Activated CD4-positive, alpha-beta T cell treated with anti-CD3 and anti-CD28 coated beads, Interleukin-2, amount 10 ng/mL, durations not matched to agents 7 days and 5 days (primary cell): Measurements from ENCODE around the gene NKX2-3. TPM values are rescaled to one million over a fixed set of nuclear protein-coding genes. Genes with fewer than 3 reads are reported as not detected.

Experiments
- CTCF ChIA-PET: fragments of 350-600 bp; sonication (Branson Sonifier 250); formaldehyde crosslinking; loops from one replicate; lab custom pipeline; 2021; ENCODE audit warnings: antibody characterized with exemption; lab: Charles Lee
- POLR2A ChIA-PET: fragments of 350-600 bp; sonication (Branson Sonifier 250); formaldehyde crosslinking; loops from one replicate; lab custom pipeline; 2021; ENCODE audit warnings: antibody characterized with exemption; lab: Charles Lee
- DNase-seq: peaks from one replicate; pipeline ENCODE4 v3.0.0-alpha.2; 2020
- H3K27ac Mint-ChIP-seq: one replicate; pipeline ENCODE4 v1.8.0; 2021; ENCODE audit warnings: mild to moderate bottlenecking, moderate library complexity, mixed read lengths
- H3K27me3 Mint-ChIP-seq: one replicate; pipeline ENCODE4 v1.8.0; 2021; ENCODE audit warnings: mixed read lengths
- H3K36me3 Mint-ChIP-seq: one replicate; pipeline ENCODE4 v1.8.0; 2021; ENCODE audit warnings: low read depth, mixed read lengths
- H3K4me1 Mint-ChIP-seq: one replicate; pipeline ENCODE4 v1.8.0; 2021; ENCODE audit warnings: mixed read lengths
- H3K4me3 Mint-ChIP-seq: one replicate; pipeline ENCODE4 v1.8.0; 2021; ENCODE audit warnings: mild to moderate bottlenecking, moderate library complexity, mixed read lengths
- H3K9me3 Mint-ChIP-seq: one replicate; pipeline ENCODE4 v1.8.0; 2021; ENCODE audit warnings: mixed read lengths
- total RNA-seq, 2 experiments: library from RNA; stranded (reverse); gene quantifications; one replicate each; pipeline ENCODE4 v1.2.3, GENCODE V29; 2021

NKX2-3 gene
- total RNA-seq, 2 experiments from 2014 or later: not detected

GRCh38 chr10:99530108-99531025, 2.4 kb upstream of the NKX2-3 start:
- ChIA-PET POLR2A (no interaction called here), CTCF (interaction anchor here (1.2 kb wide), 1 partner anchor 10 kb away, joined by 3 read pairs; no protein-coding TSS in a partner anchor)
- Mint-ChIP-seq H3K9me3 (peaks cover 4% of the 10 kb centered on the region), H3K4me1 (peaks cover 42% of the 10 kb centered on the region), H3K27ac (no peak overlapping the region), H3K27me3 (peaks cover 92% of the 10 kb centered on the region), H3K36me3 (peaks cover 5% of the 10 kb centered on the region), H3K4me3 (no peak overlapping the region)
- no peak for DNase-seq

- CTCF ChIA-PET: no interaction called here
- H3K9me3 Mint-ChIP-seq: peaks cover 4% of the 10 kb centered on the region
- POLR2A ChIA-PET: no interaction called here
These were observed 1.6 kb upstream of the NKX2-3 start for GRCh38 chr10:99531026-99531695.

GRCh38 chr10:99531696-99532593, 797 bp upstream of the NKX2-3 start:
- POLR2A ChIA-PET: interaction anchor here (0.5 kb wide), 1 partner anchor 25 kb away, joined by 4 read pairs; no protein-coding TSS in a partner anchor
- CTCF ChIA-PET: no interaction called here
- Mint-ChIP-seq H3K4me3 (no peak overlapping the region), H3K27ac (no peak overlapping the region), H3K9me3 (peaks cover 4% of the 10 kb centered on the region), H3K36me3 (peaks cover 5% of the 10 kb centered on the region), H3K27me3 (peaks cover 90% of the 10 kb centered on the region), H3K4me1 (peaks cover 49% of the 10 kb centered on the region)
- no peak for DNase-seq

More at GRCh38 chr10:99531026-99531695, 1.6 kb upstream of the NKX2-3 start:
- peaks cover 5% of the 10 kb centered on the region for H3K36me3 Mint-ChIP-seq
- no peak overlapping the region for H3K27ac Mint-ChIP-seq
- H3K4me1 Mint-ChIP-seq: peaks cover 44% of the 10 kb centered on the region
- DNase-seq: no peak
- peak overlapping the region; percentile 22 for H3K4me3 Mint-ChIP-seq
- peaks cover 91% of the 10 kb centered on the region for H3K27me3 Mint-ChIP-seq

GRCh38 chr10:99533496-99534449, 1.0 kb downstream of the NKX2-3 start:
- no peak for DNase-seq
- Mint-ChIP-seq H3K27ac (peak overlapping the region; percentile 71), H3K9me3 (peaks cover 4% of the 10 kb centered on the region), H3K4me1 (peaks cover 42% of the 10 kb centered on the region), H3K4me3 (peak overlapping the region; percentile 6), H3K36me3 (peaks cover 5% of the 10 kb centered on the region), H3K27me3 (peaks cover 93% of the 10 kb centered on the region)
- ChIA-PET POLR2A (no interaction called here), CTCF (no interaction called here)

- Mint-ChIP-seq H3K36me3 (peaks cover 5% of the 10 kb centered on the region), H3K27me3 (peaks cover 93% of the 10 kb centered on the region), H3K4me1 (peaks cover 40% of the 10 kb centered on the region), H3K27ac (peak overlapping the region; percentile 71), H3K4me3 (peak overlapping the region; percentile 22), H3K9me3 (peaks cover 4% of the 10 kb centered on the region)
- DNase-seq: no peak
- ChIA-PET POLR2A (no interaction called here), CTCF (no interaction called here)
These were observed 1.8 kb downstream of the NKX2-3 start for GRCh38 chr10:99534450-99534938.

GRCh38 chr10:99534939-99535763, 2.4 kb downstream of the NKX2-3 start:
- DNase-seq: no peak
- Mint-ChIP-seq H3K36me3 (peaks cover 5% of the 10 kb centered on the region), H3K27me3 (peaks cover 92% of the 10 kb centered on the region), H3K27ac (no peak overlapping the region), H3K9me3 (peaks cover 4% of the 10 kb centered on the region), H3K4me1 (peaks cover 38% of the 10 kb centered on the region), H3K4me3 (peak overlapping the region; percentile 22)
- ChIA-PET POLR2A (no interaction called here), CTCF (no interaction called here)

GRCh38 chr10:99535764-99536337, 3.1 kb downstream of the NKX2-3 start:
- peaks cover 34% of the 10 kb centered on the region for H3K4me1 Mint-ChIP-seq
- CTCF ChIA-PET: no interaction called here
- H3K27me3 Mint-ChIP-seq: peaks cover 87% of the 10 kb centered on the region
- H3K36me3 Mint-ChIP-seq: peaks cover 5% of the 10 kb centered on the region
- POLR2A ChIA-PET: no interaction called here
- DNase-seq: no peak
- H3K4me3 Mint-ChIP-seq: peak overlapping the region; percentile 16
- peaks cover 4% of the 10 kb centered on the region for H3K9me3 Mint-ChIP-seq
- no peak overlapping the region for H3K27ac Mint-ChIP-seq

GRCh38 chr10:99536338-99537085, 3.8 kb downstream of the NKX2-3 start:
- Mint-ChIP-seq H3K9me3 (peaks cover 4% of the 10 kb centered on the region), H3K27ac (peak overlapping the region; percentile 57), H3K27me3 (peaks cover 86% of the 10 kb centered on the region), H3K4me1 (peaks cover 31% of the 10 kb centered on the region), H3K36me3 (peaks cover 5% of the 10 kb centered on the region), H3K4me3 (peak overlapping the region; percentile 16)
- CTCF ChIA-PET: no interaction called here
- POLR2A ChIA-PET: interaction anchor here (0.6 kb wide), 1 partner anchor 211 kb away, joined by 3 read pairs; no protein-coding TSS in a partner anchor
- DNase-seq: no peak

GRCh38 chr10:99537086-99537988, 4.6 kb downstream of the NKX2-3 start:
- H3K4me1 Mint-ChIP-seq: peaks cover 26% of the 10 kb centered on the region
- POLR2A ChIA-PET: interaction anchor here (0.6 kb wide), 1 partner anchor 211 kb away, joined by 3 read pairs; no protein-coding TSS in a partner anchor
- CTCF ChIA-PET: no interaction called here
- H3K9me3 Mint-ChIP-seq: no peaks in the 10 kb centered on the region
- H3K27ac Mint-ChIP-seq: no peak overlapping the region
- H3K4me3 Mint-ChIP-seq: no peak overlapping the region
- no peak for DNase-seq
- H3K27me3 Mint-ChIP-seq: peaks cover 82% of the 10 kb centered on the region
- H3K36me3 Mint-ChIP-seq: no peaks in the 10 kb centered on the region
